DMS53 treated with DMSO at 0.1 percent for 48 hours (cell line): Measurements from ENCODE around the gene PAQR9.

Source experiments
- DNase-seq: peaks from one replicate; lab custom pipeline; 2025; ENCODE audit not compliant: unreplicated experiment; lab: John Stamatoyannopoulos, UW

Gene PAQR9

DNA sequence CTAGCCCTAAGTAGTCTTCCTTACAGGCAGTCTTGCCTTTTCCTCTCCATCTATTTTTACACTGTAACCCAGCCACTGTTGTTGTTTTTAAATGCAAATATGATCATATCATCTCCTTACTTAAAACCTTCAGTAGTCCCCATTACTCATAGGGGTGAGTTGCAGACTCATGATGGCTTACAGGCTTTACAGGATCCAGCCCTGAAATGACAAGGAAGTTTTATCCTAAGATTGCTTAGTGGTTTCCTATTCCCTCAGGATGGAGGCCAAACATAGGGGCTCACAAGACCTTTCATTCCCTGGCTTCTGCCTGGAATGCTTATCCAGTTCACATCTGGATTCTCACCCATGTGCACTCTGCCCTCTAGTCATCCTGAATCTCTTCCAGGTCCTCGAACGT is 46.9 kb downstream of the PAQR9 start:
- no peak for DNase-seq

DNA sequence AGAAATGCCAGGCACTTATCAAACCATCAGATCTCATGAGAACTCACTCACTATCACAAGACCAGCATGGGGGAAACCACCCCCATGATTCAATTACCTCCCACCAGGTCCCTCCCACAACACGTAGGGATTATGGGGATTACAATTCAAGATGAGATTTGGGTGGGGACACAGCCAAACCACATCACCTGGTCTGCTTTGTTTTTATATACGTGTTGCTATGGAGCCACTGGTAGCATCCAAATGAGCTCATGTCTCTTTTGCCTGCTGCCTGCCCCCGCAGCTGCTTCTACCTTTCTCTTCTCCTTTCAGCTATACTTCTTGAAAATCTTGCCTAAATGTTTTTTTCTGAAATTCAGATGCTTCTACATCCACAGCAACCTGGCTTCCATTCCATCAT is 47.8 kb downstream of the PAQR9 start:
- no peak for DNase-seq

DNA sequence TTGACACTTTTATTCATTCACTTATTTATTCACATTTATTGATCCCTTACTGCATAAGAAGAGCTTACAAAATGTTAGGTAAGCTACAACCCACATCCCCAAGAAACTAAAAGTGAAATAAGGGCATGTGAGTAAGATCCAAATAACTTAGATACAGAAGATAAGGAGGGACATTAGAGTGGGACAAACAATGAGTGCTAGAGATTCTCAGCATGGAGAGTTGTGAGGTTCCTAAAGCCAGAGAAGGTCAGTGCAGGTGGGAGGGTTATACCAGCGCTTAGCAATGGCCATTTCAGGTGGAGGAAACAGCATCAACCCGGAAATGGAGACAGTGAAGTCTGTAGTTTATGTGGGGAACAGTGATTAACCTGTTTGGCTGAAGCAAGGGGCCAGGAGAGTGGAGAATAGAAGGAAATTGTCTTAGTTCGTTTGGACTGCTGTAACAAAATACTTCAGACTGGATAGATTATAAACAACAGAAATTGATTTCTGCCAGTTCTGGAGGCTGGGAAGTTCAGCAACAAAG is 49.1 kb downstream of the PAQR9 start:
- DNase-seq, result no peak

DNA sequence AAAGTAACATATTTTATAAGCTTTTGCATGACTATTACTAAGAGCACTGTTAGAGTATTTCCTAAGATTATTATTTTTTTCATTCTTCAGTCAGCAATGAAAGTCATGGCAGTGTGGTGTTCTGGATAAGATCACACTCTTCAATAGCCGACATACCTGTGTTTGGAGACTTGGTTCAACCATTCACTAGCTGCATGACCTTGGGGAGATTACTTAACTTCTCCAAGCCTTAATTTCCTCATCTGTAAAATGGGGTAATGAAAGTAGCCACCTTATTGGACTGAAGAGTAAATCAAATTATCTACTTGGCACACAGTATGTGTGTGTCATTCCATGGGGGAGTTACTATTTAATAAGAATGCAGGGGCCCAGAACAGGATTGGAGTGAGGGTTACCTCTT is 50.0 kb downstream of the PAQR9 start:
- no peak for DNase-seq

DNA sequence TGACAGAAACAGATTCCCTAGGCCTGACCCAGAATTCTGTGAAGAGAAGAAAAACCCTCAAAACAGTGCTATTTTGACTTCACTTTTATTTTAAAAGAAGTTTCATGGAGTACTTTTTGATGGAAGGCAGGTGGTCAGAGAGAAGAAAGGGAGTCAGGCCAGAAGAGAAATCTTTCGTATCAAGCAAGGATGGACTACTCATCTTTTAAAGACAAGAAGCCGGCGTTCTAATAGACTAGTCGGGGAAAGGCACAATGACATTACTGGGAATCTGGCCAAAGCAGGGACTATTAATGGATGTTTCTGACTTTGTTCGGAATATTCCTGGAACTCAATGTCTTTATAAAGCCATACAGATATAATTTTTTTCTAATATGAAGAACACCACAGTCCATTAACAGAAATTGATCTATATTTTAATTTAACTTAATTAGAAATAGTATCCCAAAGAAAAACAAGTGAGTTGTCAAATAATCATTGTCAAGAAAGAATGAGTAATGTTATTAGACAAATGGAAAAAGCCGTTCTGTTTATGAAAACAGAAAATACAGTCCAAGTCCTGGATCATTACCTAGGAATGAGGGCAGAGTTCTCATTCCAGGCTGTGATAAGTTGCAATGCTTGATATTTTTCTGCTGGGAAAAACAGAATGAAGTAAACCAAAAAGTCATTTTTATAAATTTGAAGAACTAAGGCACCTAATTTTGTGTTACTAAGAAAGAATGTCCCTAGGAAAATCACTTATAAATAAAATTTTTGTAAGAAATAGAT is 50.9 kb downstream of the PAQR9 start:
- no peak for DNase-seq
